SK-N-SH (cell line): ENCODE measurements around the gene PLOD3. TPM values are rescaled to one million over a fixed set of nuclear protein-coding genes. Genes with fewer than 3 reads are reported as not detected.

Source experiments
- CTCF ChIA-PET: fragments of 300-600, 350-600 bp; formaldehyde crosslinking; extraction: SDS; loops from one replicate; lab custom pipeline; 2021; lab: Yijun Ruan, JAX
- POLR2A ChIA-PET: fragments of 350-600 bp; sonication (Branson Sonifier 250); formaldehyde crosslinking; extraction: SDS; loops from one replicate; lab custom pipeline; 2020; ENCODE audit warnings: antibody characterized with exemption, inconsistent platforms; lab: Yijun Ruan, JAX
- DNase-seq: peaks from one replicate; pipeline ENCODE4 v3.0.0; 2012
- H2AFZ ChIP-seq: fragments of 200-600 bp; sonication (generic); 2 replicates; pipeline ENCODE4 v1.8.1; 2016; ENCODE audit warnings: antibody characterized with exemption, mild to moderate bottlenecking, low read depth
- H3F3A ChIP-seq: fragments of 200-600 bp; sonication (generic); replicated peaks from 2 replicates; pipeline ENCODE3; 2016; ENCODE audit warnings: antibody characterized with exemption, mild to moderate bottlenecking; ENCODE audit not compliant: insufficient read depth
- H3K27ac ChIP-seq, 2 experiments: fragments of 200-500 bp in 1 of 2; fragments of 200-600 bp in 1 of 2; sonication (Bioruptor generic) in 1 of 2; sonication (generic), shearing (Covaris generic) in 1 of 2; 2 replicates each; pipeline versions ENCODE4 v1.5.1 to v1.6.1; 2014 to 2016; ENCODE audit warnings: low read depth in 2 of 2, inconsistent platforms in 1 of 2, low read length in 1 of 2, mild to moderate bottlenecking in 1 of 2, mixed read lengths in 1 of 2
- H3K27me3 ChIP-seq: fragments of 200-600 bp; sonication (generic), shearing (Covaris generic); 2 replicates; pipeline ENCODE4 v1.6.1; 2016; ENCODE audit warnings: mixed run types; ENCODE audit not compliant: insufficient read depth
- H3K36me3 ChIP-seq, 2 experiments: fragments of 200-500 bp in 1 of 2; fragments of 200-600 bp in 1 of 2; sonication (Bioruptor generic) in 1 of 2; sonication (generic) in 1 of 2; replicated peaks in 1 of 2; 2 replicates each; pipeline versions ENCODE3 to v1.5.1; 2014 to 2016; ENCODE audit warnings: low read length in 1 of 2, mild to moderate bottlenecking in 1 of 2; ENCODE audit not compliant: insufficient read depth in 2 of 2, control insufficient read depth in 1 of 2
- H3K4me1 ChIP-seq, 2 experiments: fragments of 200-500 bp in 1 of 2; fragments of 200-600 bp in 1 of 2; sonication (Bioruptor generic) in 1 of 2; sonication (generic), shearing (Covaris generic) in 1 of 2; 2 replicates each; pipeline versions ENCODE4 v1.5.1 to v1.6.1; 2014 to 2016; ENCODE audit warnings: low read depth in 1 of 2, low read length in 1 of 2, mixed run types in 1 of 2; ENCODE audit not compliant: insufficient read depth in 2 of 2, control insufficient read depth in 1 of 2
- H3K4me2 ChIP-seq: fragments of 200-600 bp; sonication (generic), shearing (Covaris generic); 2 replicates; pipeline ENCODE4 v1.6.1; 2017; ENCODE audit warnings: mixed run types
- H3K4me3 ChIP-seq, 2 experiments: fragments of 200-500 bp in 1 of 2; fragments of 200-600 bp in 1 of 2; sonication (Bioruptor generic) in 1 of 2; sonication (generic), shearing (Covaris generic) in 1 of 2; 2 replicates each; pipeline versions ENCODE4 v1.5.1 to v1.8.1; 2014 to 2016; ENCODE audit warnings: low read depth in 2 of 2, inconsistent platforms in 1 of 2, low read length in 1 of 2, mild to moderate bottlenecking in 1 of 2, mixed read lengths in 1 of 2, moderate library complexity in 1 of 2
- H3K79me2 ChIP-seq: fragments of 200-600 bp; sonication (generic); 2 replicates; pipeline ENCODE4 v1.8.1; 2017; ENCODE audit warnings: mild to moderate bottlenecking; ENCODE audit not compliant: insufficient read depth
- H3K9ac ChIP-seq: fragments of 200-600 bp; sonication (generic); 2 replicates; pipeline ENCODE4 v1.6.1; 2017; ENCODE audit warnings: mixed run types
- H3K9me2 ChIP-seq: fragments of 200-600 bp; sonication (generic); 2 replicates; pipeline ENCODE4 v1.6.1; 2017; ENCODE audit warnings: mixed run types
- H3K9me3 ChIP-seq: fragments of 200-600 bp; sonication (generic); 2 replicates; pipeline ENCODE4 v1.6.1; 2017; ENCODE audit warnings: mixed run types, mild to moderate bottlenecking, moderate library complexity
- H4K20me1 ChIP-seq: fragments of 200-600 bp; sonication (generic); 2 replicates; pipeline ENCODE4 v1.6.1; 2017; ENCODE audit warnings: mild to moderate bottlenecking, mixed run types; ENCODE audit not compliant: insufficient read depth
- CHD2 ChIP-seq: fragments of 150-350 bp; IDR thresholded peaks from 2 replicates; pipeline ENCODE4 v1.6.1; 2018; ENCODE audit warnings: low read length; ENCODE audit not compliant: partially characterized antibody
- ELF1 ChIP-seq: IDR thresholded peaks from 2 replicates; pipeline ENCODE4 v1.4.0; 2012
- EP300 ChIP-seq, 2 experiments: IDR thresholded peaks; 2 replicates each; pipeline versions ENCODE4 v1.4.0 to v1.6.1; 2012; ENCODE audit warnings: borderline replicate concordance in 1 of 2, low read depth in 1 of 2, low read length in 1 of 2
- EZH2phosphoT487 ChIP-seq: fragments of 200-600 bp; sonication (generic); IDR thresholded peaks from 2 replicates; pipeline ENCODE4 v1.6.1; 2017; ENCODE audit warnings: low read depth, mixed run types, mild to moderate bottlenecking, antibody characterized with exemption, moderate library complexity, borderline replicate concordance
- FOXM1 ChIP-seq: IDR thresholded peaks from 2 replicates; pipeline ENCODE4 v1.4.0; 2012; ENCODE audit warnings: low read depth, mild to moderate bottlenecking
- GABPA ChIP-seq: IDR thresholded peaks from 2 replicates; pipeline ENCODE4 v1.4.0; 2012; ENCODE audit warnings: low read depth, mild to moderate bottlenecking
- JUND ChIP-seq: IDR thresholded peaks from 2 replicates; pipeline ENCODE4 v1.4.0; 2012
- MEF2A ChIP-seq: IDR thresholded peaks from 2 replicates; pipeline ENCODE4 v1.4.0; 2012; ENCODE audit warnings: low read depth, borderline replicate concordance
- MXI1 ChIP-seq: IDR thresholded peaks from 2 replicates; pipeline ENCODE4 v1.6.1; 2012; ENCODE audit warnings: mild to moderate bottlenecking, low read depth, low read length, improper control_type of control experiment
- NFIC ChIP-seq: IDR thresholded peaks from 2 replicates; pipeline ENCODE4 v1.4.0; 2012; ENCODE audit warnings: borderline replicate concordance
- NRF1 ChIP-seq: IDR thresholded peaks from 2 replicates; pipeline ENCODE4 v1.6.1; 2012; ENCODE audit warnings: low read depth, mild to moderate bottlenecking, low read length
- PBX3 ChIP-seq: IDR thresholded peaks from 2 replicates; pipeline ENCODE4; 2012
- RAD21 ChIP-seq: IDR thresholded peaks from 2 replicates; pipeline ENCODE4 v1.6.1; 2012; ENCODE audit warnings: mild to moderate bottlenecking, low read length
- RFX5 ChIP-seq: IDR thresholded peaks from 2 replicates; pipeline ENCODE4 v1.6.1; 2012; ENCODE audit warnings: mild to moderate bottlenecking, improper control_type of control experiment, low read length
- SIN3A ChIP-seq: IDR thresholded peaks from 2 replicates; pipeline ENCODE4 v1.6.1; 2012; ENCODE audit warnings: low read depth, mild to moderate bottlenecking, low read length, moderate library complexity, borderline replicate concordance
- TAF1 ChIP-seq: IDR thresholded peaks from 2 replicates; pipeline ENCODE4 v1.6.1; 2012; ENCODE audit warnings: low read depth, mild to moderate bottlenecking, low read length, moderate library complexity, borderline replicate concordance
- WGBS: methylation state at CpG from one replicate; pipeline ENCODE4 v1.1.6; 2017; ENCODE audit warnings: low lambda C conversion rate; 5-methylcytosine and 5-hydroxymethylcytosine counted together
- polyA plus RNA-seq, 3 experiments: library from polyadenylated mRNA; depleted of rRNA; stranded (reverse); fragments of >200 nt; gene quantifications; 2 replicates each; pipeline ENCODE4 v1.2.3, GENCODE V29; 2012

PLOD3 gene
- polyA plus RNA-seq, 1 of the 3 experiments (the other 2 are of a cell fraction): 276 TPM

DNA sequence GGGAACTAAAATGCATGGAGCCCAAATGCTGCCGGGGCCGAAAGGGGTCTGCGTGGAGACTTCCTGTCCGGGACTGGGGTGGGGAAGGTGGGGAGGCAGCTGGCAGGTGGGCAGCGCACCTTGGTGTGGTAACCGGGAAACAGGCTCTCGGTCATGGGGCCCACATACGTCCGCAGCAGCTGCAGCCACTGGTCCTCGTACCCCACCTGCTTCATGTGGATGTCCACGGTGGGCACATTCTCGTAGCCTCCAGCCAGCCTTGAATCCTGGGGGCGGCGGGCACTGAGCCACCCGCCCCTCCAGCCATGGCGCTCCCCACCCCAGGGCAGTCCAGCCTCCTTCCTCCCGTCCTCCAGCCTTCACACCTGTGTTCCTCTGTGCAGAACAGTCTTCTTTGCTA, 9.9 kb downstream of the PLOD3 start:
- no peaks in the 10 kb centered on the region for H4K20me1 ChIP-seq
- no peak overlapping the region for H2AFZ ChIP-seq
- no peaks in the 10 kb centered on the region for H3K9me2 ChIP-seq
- no peaks in the 10 kb centered on the region for H3K79me2 ChIP-seq
- no peak overlapping the region for H3K4me2 ChIP-seq
- H3K27ac ChIP-seq: no peak overlapping the region
- ChIA-PET CTCF (interaction anchor here (0.9 to 2.5 kb wide), 2 partner anchors 15 to 42 kb away, joined by 4 to 10 read pairs; partner anchors contain the start of gene VGF), POLR2A (interaction anchor here (1.0 to 1.2 kb wide), 3 partner anchors 9 to 114 kb away, joined by 3 read pairs; partner anchors contain the start of genes IFT22 and VGF)
- H3K4me3 ChIP-seq: no peak overlapping the region
- H3F3A ChIP-seq: peaks cover 9% of the 10 kb centered on the region
- WGBS: 98% methylated on average over 11 of the region's 17 CpGs
- no peak overlapping the region for H3K9ac ChIP-seq
- no peaks in the 10 kb centered on the region for H3K9me3 ChIP-seq
- H3K27me3 ChIP-seq: no peaks in the 10 kb centered on the region
- peaks cover 14 to 36% of the 10 kb centered on the region in 2 experiments for H3K36me3 ChIP-seq
- H3K4me1 ChIP-seq: no peaks in the 10 kb centered on the region
- no peak for DNase-seq
- no peak for TF ChIP-seq MEF2A
- TF ChIP-seq CHD2: no peak
- no peak for TF ChIP-seq JUND
- TF ChIP-seq MXI1: no peak
- no peak for TF ChIP-seq EZH2phosphoT487
- no peak for TF ChIP-seq RFX5
- no peak for TF ChIP-seq SIN3A
- no peak for TF ChIP-seq NFIC
- TF ChIP-seq ELF1: no peak
- no peak for TF ChIP-seq PBX3
- TF ChIP-seq GABPA: no peak
- TF ChIP-seq EP300 (IDR thresholded peaks at IDR 0.05; ENCODE audit: borderline replicate concordance in 1 of 2, low read depth in 1 of 2, low read length in 1 of 2): no peak
- TF ChIP-seq FOXM1: no peak
- no peak for TF ChIP-seq NRF1

- no peaks in the 10 kb centered on the region for H4K20me1 ChIP-seq
- TF ChIP-seq PBX3: no peak
- no peak for TF ChIP-seq TAF1
- TF ChIP-seq RAD21: no peak
- TF ChIP-seq SIN3A: no peak
- H3K27me3 ChIP-seq: no peaks in the 10 kb centered on the region
- H3K9ac ChIP-seq: no peak overlapping the region
- no peaks in the 10 kb centered on the region for H3K4me1 ChIP-seq
- H3K4me3 ChIP-seq: no peak overlapping the region
- H3K36me3 ChIP-seq: peaks cover 14 to 28% of the 10 kb centered on the region in 2 experiments
- ChIA-PET POLR2A (interaction anchor here (2.5 kb wide), 1 partner anchor 12 kb away, joined by 11 read pairs; no protein-coding TSS in a partner anchor), CTCF (interaction anchor here (0.8 to 1.6 kb wide), 3 partner anchors 11 to 38 kb away, joined by 3 to 4 read pairs (median 3); partner anchors contain the start of genes PLOD3 and ZNHIT1)
- 88% methylated on average over 19 of the region's 19 CpGs for WGBS
- H3K27ac ChIP-seq: no peak overlapping the region
- no peaks in the 10 kb centered on the region for H3K9me2 ChIP-seq
- peaks cover 9% of the 10 kb centered on the region for H3F3A ChIP-seq
- DNase-seq: no peak
- no peak overlapping the region for H3K4me2 ChIP-seq
- H2AFZ ChIP-seq: no peak overlapping the region
- no peaks in the 10 kb centered on the region for H3K9me3 ChIP-seq
- H3K79me2 ChIP-seq: no peaks in the 10 kb centered on the region
These were observed 10.7 kb downstream of the PLOD3 start for GRCh38 chr7:101206665-101207042.
